HepG2 (cell line): ENCODE measurements around the gene RSAD1. TPM values are rescaled to one million over a fixed set of nuclear protein-coding genes. Genes with fewer than 3 reads are reported as not detected.
A peak's percentile ranks its signal among the peaks of the same experiment; 100 is the strongest.

Source experiments
- ATAC-seq: fragments of 200-7000 bp; cut with Tn5 transposase; 3 replicates; pipeline ENCODE4 v1.9.1; 2020; ENCODE audit warnings: mild to moderate bottlenecking, moderate library complexity
- BruUV-seq: library from RNA; stranded (reverse); fragments of 400-500 nt; replicated peaks from 2 replicates; lab custom pipeline; 2021; lab: Mats Ljungman, UMichigan
- CTCF ChIA-PET: fragments of 300-600 bp; formaldehyde crosslinking; extraction: SDS; loops from one replicate; lab custom pipeline; 2021; ENCODE audit warnings: low total read pairs, inconsistent platforms, low intra/inter-chr PET ratio; lab: Yijun Ruan, JAX
- POLR2A ChIA-PET: fragments of 350-600 bp; sonication (Branson Sonifier 250); formaldehyde crosslinking; loops from one replicate; lab custom pipeline; 2020; ENCODE audit warnings: antibody characterized with exemption, inconsistent platforms; lab: Yijun Ruan, JAX
- DNase-seq: peaks from one replicate; pipeline ENCODE4 v3.0.0-alpha.2; 2015; ENCODE audit warnings: low spot score
- FAIRE-seq: peaks from 3 replicates; lab custom pipeline; 2011; peaks lifted over from hg19 to GRCh38; lab: Jason Lieb, UNC
- H2AFZ ChIP-seq: one replicate; pipeline ENCODE4 v1.6.1; 2011; ENCODE audit warnings: low read length, inconsistent platforms
- H3K27ac ChIP-seq: fragments of 300-600 bp; 3 replicates; pipeline ENCODE4 v1.8.0; 2011; ENCODE audit warnings: mixed run types, mild to moderate bottlenecking, mixed read lengths, low read length, inconsistent platforms; ENCODE audit not compliant: insufficient read depth; ENCODE audit errors: extremely low read length
- H3K27me3 ChIP-seq, 2 experiments: fragments of 200-600 bp in 1 of 2; 2 replicates in 1 of 2; 3 replicates in 1 of 2; pipeline versions ENCODE4 v1.6.0 to v1.8.0; 2011; ENCODE audit warnings: low read length in 2 of 2, mild to moderate bottlenecking in 2 of 2, moderate library complexity in 2 of 2, inconsistent platforms in 1 of 2; ENCODE audit not compliant: insufficient read depth in 2 of 2, control insufficient read depth in 1 of 2
- H3K36me3 ChIP-seq, 2 experiments: fragments of 200-600 bp in 1 of 2; replicated peaks in 1 of 2; 2 replicates in 1 of 2; 3 replicates in 1 of 2; pipeline versions ENCODE4 v1.5.1 to v1.8.0; 2011; ENCODE audit warnings: low read length in 2 of 2, inconsistent platforms in 1 of 2; ENCODE audit not compliant: insufficient read depth in 2 of 2, control insufficient read depth in 1 of 2
- H3K4me1 ChIP-seq: 2 replicates; pipeline ENCODE4 v1.5.1; 2012; ENCODE audit warnings: low read length, inconsistent platforms; ENCODE audit not compliant: insufficient read depth
- H3K4me2 ChIP-seq: 2 replicates; pipeline ENCODE4 v1.6.0; 2011; ENCODE audit warnings: low read depth, low read length, inconsistent platforms
- H3K4me3 ChIP-seq, 3 experiments: fragments of 200-600 bp in 1 of 3; sonication (generic), shearing (Covaris generic) in 1 of 3; replicated peaks in 1 of 3; 2 replicates each; pipeline ENCODE4 v1.5.1; 2011 to 2016; ENCODE audit warnings: low read length in 3 of 3, inconsistent platforms in 2 of 3, low read depth in 2 of 3, mild to moderate bottlenecking in 2 of 3, control low read depth in 1 of 3, mixed read lengths in 1 of 3; ENCODE audit not compliant: insufficient read depth in 1 of 3
- H3K79me2 ChIP-seq: one replicate; pipeline ENCODE4 v1.6.1; 2011; ENCODE audit warnings: low read length, inconsistent platforms; ENCODE audit not compliant: insufficient read depth
- H3K9ac ChIP-seq: 2 replicates; pipeline ENCODE4 v1.6.0; 2011; ENCODE audit warnings: mild to moderate bottlenecking, low read depth, low read length, inconsistent platforms; ENCODE audit not compliant: insufficient read depth
- H3K9me3 ChIP-seq: 2 replicates; pipeline ENCODE4 v1.5.1; 2012; ENCODE audit warnings: mild to moderate bottlenecking, low read length
- H4K20me1 ChIP-seq: 2 replicates; pipeline ENCODE4 v1.6.0; 2011; ENCODE audit warnings: inconsistent platforms, mild to moderate bottlenecking, low read length, moderate library complexity; ENCODE audit not compliant: insufficient read depth
- HNF4A ChIP-seq: sonication (generic); formaldehyde crosslinking; IDR thresholded peaks from 2 replicates; pipeline ENCODE4 v1.4.0; 2020; ENCODE audit warnings: missing genetic modification reagents
- KDM1A ChIP-seq: IDR thresholded peaks from 2 replicates; pipeline ENCODE4 v1.6.1; 2016; ENCODE audit warnings: missing compliant biosample characterization
- MYPOP ChIP-seq: sonication (generic); formaldehyde crosslinking; IDR thresholded peaks from 2 replicates; pipeline ENCODE4 v1.8.1; 2023; ENCODE audit warnings: mild to moderate bottlenecking, moderate library complexity, missing genetic modification reagents
- TBX2 ChIP-seq: sonication (generic); formaldehyde crosslinking; IDR thresholded peaks from 2 replicates; pipeline ENCODE4 v1.5.0; 2020; ENCODE audit warnings: missing genetic modification reagents, mild to moderate bottlenecking, borderline replicate concordance
- ZBTB1 ChIP-seq: sonication (generic); formaldehyde crosslinking; IDR thresholded peaks from 2 replicates; pipeline ENCODE4 v1.4.0; 2020; ENCODE audit warnings: missing genetic modification reagents, borderline replicate concordance
- ZMYM2 ChIP-seq: sonication (generic); formaldehyde crosslinking; IDR thresholded peaks from 2 replicates; pipeline ENCODE4 v1.8.0; 2022; ENCODE audit warnings: mild to moderate bottlenecking, missing genetic modification reagents
- ZNF12 ChIP-seq: sonication (generic); formaldehyde crosslinking; IDR thresholded peaks from 2 replicates; pipeline ENCODE4 v1.5.0; 2020; ENCODE audit warnings: missing genetic modification reagents
- ZNF629 ChIP-seq: sonication (generic); formaldehyde crosslinking; conservative IDR thresholded peaks from 2 replicates; pipeline ENCODE4 v1.5.0; 2020; ENCODE audit warnings: missing genetic modification reagents
- WGBS: methylation state at CpG from one replicate; pipeline ENCODE4 v1.1.6; 2017; ENCODE audit warnings: low lambda C conversion rate; 5-methylcytosine and 5-hydroxymethylcytosine counted together
- in situ Hi-C: cut with HindIII; loops from 2 replicates; pipeline ENCODE4 v1.10.0; 2017; ENCODE audit warnings: low pct_unique_long_range_greater_than_20kb; ENCODE audit not compliant: extremely low pct_ligation_motif_present
- intact Hi-C: fragments of 100-400 bp; cut with micrococcal nuclease; formaldehyde crosslinking; loops from one replicate; pipeline ENCODE4 v1.10.0; 2022; ENCODE audit not compliant: unreplicated experiment
- polyA plus RNA-seq, 8 experiments: library from polyadenylated mRNA; depleted of rRNA in 3 of 8; stranded (reverse) in 7 of 8; unstranded in 1 of 8; fragments of >200 nt; fragmentation: Illumina TruSeq in 4 of 8; extraction: Trizol in 4 of 8; gene quantifications; 2 replicates each; pipeline versions ENCODE4 v1.2.1 to v1.2.3, GENCODE V29; 2011 to 2016; ENCODE audit warnings: low read depth in 4 of 8, missing spikeins in 1 of 8, mixed read lengths in 1 of 8; ENCODE audit not compliant: insufficient read depth in 1 of 8
- total RNA-seq, 5 experiments: library from RNA; depleted of rRNA; stranded (reverse); fragments of >200 nt; fragmentation: Illumina TruSeq; extraction: Trizol; gene quantifications; 2 replicates each; pipeline ENCODE4 v1.2.3, GENCODE V29; 2016; ENCODE audit warnings: low read depth in 1 of 5

RSAD1 gene
- total and polyA plus RNA-seq, 2 of the 13 experiments (the other 11 are each of a cell fraction or from before 2014, with no cell fraction given), result 22.7 to 27.7 TPM

- no peaks in the 10 kb centered on the region for H3K9me3 ChIP-seq
- no TSS peak for BruUV-seq
- H3K4me1 ChIP-seq, result peaks cover 52% of the 10 kb centered on the region
- in situ Hi-C loops, result no loop called here
- no peak overlapping the region for H2AFZ ChIP-seq
- DNase-seq (no peak), FAIRE-seq (no peak), ATAC-seq (no peak)
- H3K9ac ChIP-seq, result no peak overlapping the region
- peak overlapping the region in 1 of 3 experiments; percentile 40; a peak in 2 of 6 replicates for H3K4me3 ChIP-seq
- peaks cover 0 to 4% of the 10 kb centered on the region in 2 experiments; a peak in 4 of 5 replicates for H3K27me3 ChIP-seq
- peak overlapping the region; percentile 58 for H3K4me2 ChIP-seq
- TF ChIP-seq KDM1A (peak; percentile 53; the same call in 1 of the 2 replicates), MYPOP (CRISPR knock-in tag) (no peak), HNF4A (CRISPR knock-in tag) (peak; percentile 75), ZNF12 (no peak), ZBTB1 (CRISPR knock-in tag) (no peak), TBX2 (CRISPR knock-in tag) (0 out of 2 replicates have a peak, but pooled peaks have one; percentile 11), ZMYM2 (CRISPR knock-in tag) (0 out of 2 replicates have a peak, but pooled peaks have one; percentile 30), ZNF629 (CRISPR knock-in tag) (peak; percentile 92)
- intact Hi-C loops, result no loop called here
- 28% methylated on average over 7 of the region's 7 CpGs for WGBS
- no peak overlapping the region for H3K27ac ChIP-seq
- H3K36me3 ChIP-seq, result no peaks in the 10 kb centered on the region
- ChIA-PET CTCF (no interaction called here), POLR2A (interaction anchor here (0.9 to 3.4 kb wide), 4 partner anchors 13 to 178 kb away, joined by 3 to 13 read pairs (median 8); no protein-coding TSS in a partner anchor)
- no peaks in the 10 kb centered on the region for H3K79me2 ChIP-seq
- H4K20me1 ChIP-seq, result no peaks in the 10 kb centered on the region
Observed at GRCh38 chr17:50506298-50506697, 27.6 kb downstream of the RSAD1 start.
